Stomach (tissue), 9 donors: ENCODE results near the gene FLT1. TPM values are rescaled to one million over a fixed set of nuclear protein-coding genes. Genes with fewer than 3 reads are reported as not detected.

Experiments used
- DNase-seq, 2 donors: peaks; one replicate each; pipeline versions ENCODE4 v3.0.0 to v3.0.0-alpha.2; 2013 to 2019
- H3K27ac ChIP-seq, 5 donors: fragments of 200-600 bp in 4 of 5; sonication (generic) in 4 of 5; one replicate each; pipeline ENCODE4 v1.5.1; 2013 to 2019; ENCODE audit warnings: mild to moderate bottlenecking in 1 of 5, moderate library complexity in 1 of 5
- H3K27me3 ChIP-seq, 3 donors: fragments of 200-600 bp; sonication (generic); one replicate each; pipeline ENCODE4 v1.5.1; 2017 to 2019; ENCODE audit warnings: mixed run types in 1 of 3
- H3K36me3 ChIP-seq, 4 donors: fragments of 200-600 bp; sonication (generic); 1 replicate in 3 of 4; 2 replicates in 1 of 4; pipeline ENCODE4 v1.5.1; 2016 to 2019
- H3K4me1 ChIP-seq, 4 donors: fragments of 200-600 bp; sonication (generic); one replicate each; pipeline ENCODE4 v1.5.1; 2016 to 2019
- H3K4me3 ChIP-seq, 4 donors: fragments of 200-600 bp; sonication (generic) in 3 of 4; one replicate each; pipeline ENCODE4 v1.5.1; 2016 to 2019; ENCODE audit warnings: mild to moderate bottlenecking in 1 of 4
- H3K9me3 ChIP-seq, 4 donors: fragments of 200-600 bp; sonication (generic); one replicate each; pipeline ENCODE4 v1.5.1; 2016 to 2019
- EP300 ChIP-seq: sonication (generic); formaldehyde crosslinking; IDR thresholded peaks from one replicate; pipeline ENCODE4 v1.6.1; 2017; ENCODE audit warnings: antibody characterized with exemption
- POLR2A ChIP-seq, 4 donors: fragments of 450-650 bp; IDR thresholded peaks; one replicate each; pipeline ENCODE4 v1.6.1; 2016; ENCODE audit warnings: antibody characterized with exemption in 4 of 4, control low read depth in 2 of 4, mild to moderate bottlenecking in 1 of 4, moderate library complexity in 1 of 4
- POLR2AphosphoS5 ChIP-seq, 3 donors: sonication (generic); formaldehyde crosslinking; IDR thresholded peaks; one replicate each; pipeline ENCODE4 v1.6.1; 2016; ENCODE audit warnings: antibody characterized with exemption in 3 of 3
- WGBS, 5 donors: extraction: QIAGEN DNeasy Blood & Tissue Kit in 3 of 5; methylation state at CpG; one replicate each; pipeline versions ENCODE4 v1.1.5 to v1.1.7; 2013 to 2018; 5-methylcytosine and 5-hydroxymethylcytosine counted together
- intact Hi-C: fragments of 100-400 bp; cut with DNase I; formaldehyde crosslinking; loops from one replicate; pipeline ENCODE4 v1.15.1; 2023; ENCODE audit warnings: low total_unique reads
- polyA plus RNA-seq, 3 donors: library from polyadenylated mRNA; stranded (reverse); fragments of 200-250 nt; gene quantifications; one replicate each; pipeline ENCODE4 v1.2.3, GENCODE V29; 2013
- total RNA-seq, 5 donors: library from RNA; depleted of rRNA; stranded (reverse); fragments of >200 nt; gene quantifications; one replicate each; pipeline versions ENCODE4 v1.1.0 to v1.2.3, GENCODE V29; 2014 to 2016
- TF ChIP-seq, protein P1 (sequence below), 7 experiments: fragments of 450-650 bp in 4 of 7; fragments of 200-600 bp in 3 of 7; sonication (generic) in 3 of 7; IDR thresholded peaks; one replicate each; pipeline ENCODE4 v1.5.1; 2016 to 2019; ENCODE audit warnings: antibody characterized with exemption in 7 of 7, control low read depth in 2 of 7, mild to moderate bottlenecking in 1 of 7
- donor health status: healthy with polysubstance abuse.
- donor health status: Bipolar disorder and iron deficiency.
- donor health status: healthy.

Gene FLT1
- total and polyA plus RNA-seq, 8 donors: 1.00 to 41.9 (median 3.6) TPM; not detected in 1

DNA sequence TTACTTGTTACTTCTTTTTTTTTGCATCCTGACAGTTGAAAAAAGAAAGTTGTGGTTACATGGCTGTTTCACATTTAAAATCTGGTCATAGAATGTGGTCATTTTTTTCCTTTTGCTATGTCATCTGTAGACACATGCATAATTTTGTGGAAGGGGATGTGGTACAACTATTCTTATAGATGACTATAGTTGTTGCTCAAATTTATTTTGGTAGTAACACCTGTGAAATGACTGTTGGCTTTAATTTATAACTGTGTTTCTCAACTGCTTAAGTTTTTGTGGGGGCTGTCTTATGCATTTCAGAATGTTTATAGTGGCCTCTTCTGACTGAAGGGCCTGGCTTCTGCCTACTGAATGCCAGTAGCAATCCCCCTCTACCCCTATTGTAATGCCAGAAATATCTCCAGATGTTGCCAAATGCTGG is 226.1 kb downstream of the FLT1 start:
- H3K4me1 ChIP-seq: no peaks in the 10 kb centered on the region
- DNase-seq: peak in 1 of 2 donors; percentile 28
- H3K27ac ChIP-seq: no peak overlapping the region
- no peak overlapping the region for H3K4me3 ChIP-seq
- no peaks in the 10 kb centered on the region for H3K9me3 ChIP-seq
- peaks cover 8 to 77% (median 63%) of the 10 kb centered on the region in 4 donors for H3K36me3 ChIP-seq
- TF ChIP-seq POLR2AphosphoS5 (IDR thresholded peaks at IDR 0.05) (no peak), POLR2A (IDR thresholded peaks at IDR 0.05) (no peak), EP300 (no peak)
- TF ChIP-seq, protein P1, sequence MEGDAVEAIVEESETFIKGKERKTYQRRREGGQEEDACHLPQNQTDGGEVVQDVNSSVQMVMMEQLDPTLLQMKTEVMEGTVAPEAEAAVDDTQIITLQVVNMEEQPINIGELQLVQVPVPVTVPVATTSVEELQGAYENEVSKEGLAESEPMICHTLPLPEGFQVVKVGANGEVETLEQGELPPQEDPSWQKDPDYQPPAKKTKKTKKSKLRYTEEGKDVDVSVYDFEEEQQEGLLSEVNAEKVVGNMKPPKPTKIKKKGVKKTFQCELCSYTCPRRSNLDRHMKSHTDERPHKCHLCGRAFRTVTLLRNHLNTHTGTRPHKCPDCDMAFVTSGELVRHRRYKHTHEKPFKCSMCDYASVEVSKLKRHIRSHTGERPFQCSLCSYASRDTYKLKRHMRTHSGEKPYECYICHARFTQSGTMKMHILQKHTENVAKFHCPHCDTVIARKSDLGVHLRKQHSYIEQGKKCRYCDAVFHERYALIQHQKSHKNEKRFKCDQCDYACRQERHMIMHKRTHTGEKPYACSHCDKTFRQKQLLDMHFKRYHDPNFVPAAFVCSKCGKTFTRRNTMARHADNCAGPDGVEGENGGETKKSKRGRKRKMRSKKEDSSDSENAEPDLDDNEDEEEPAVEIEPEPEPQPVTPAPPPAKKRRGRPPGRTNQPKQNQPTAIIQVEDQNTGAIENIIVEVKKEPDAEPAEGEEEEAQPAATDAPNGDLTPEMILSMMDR (IDR thresholded peaks at IDR 0.05): no peak
- intact Hi-C loops: no loop called here
- H3K27me3 ChIP-seq: no peaks in the 10 kb centered on the region

DNA sequence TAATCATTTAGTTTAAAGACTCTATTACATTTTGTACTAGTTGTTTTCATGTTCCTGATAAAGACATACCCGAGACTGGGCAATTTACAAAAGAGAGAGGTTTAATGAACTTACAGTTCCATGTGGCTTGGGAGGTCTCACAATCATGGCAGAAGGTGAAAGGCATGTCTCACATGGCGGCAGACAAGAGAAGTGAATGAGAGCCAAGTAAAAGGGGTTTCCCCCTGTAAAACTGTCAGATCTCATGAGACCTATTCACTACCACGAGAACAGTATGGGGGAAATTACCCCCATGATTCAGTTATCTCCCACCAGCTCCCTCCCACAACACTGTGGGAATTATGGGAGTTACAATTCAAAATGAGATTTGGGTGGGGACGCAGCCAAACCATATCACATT is 227.4 kb downstream of the FLT1 start:
- Histone ChIP-seq H3K4me3 (no peak overlapping the region), H3K27ac (no peak overlapping the region), H3K36me3 (peaks cover 8 to 73% (median 62%) of the 10 kb centered on the region in 4 donors), H3K9me3 (no peaks in the 10 kb centered on the region), H3K4me1 (no peaks in the 10 kb centered on the region), H3K27me3 (no peaks in the 10 kb centered on the region)
- no peak for DNase-seq
- 93 to 97% (median 93%) methylated on average over 4 of the region's 4 CpGs for WGBS, 5 donors
- no peak for TF ChIP-seq EP300
- TF ChIP-seq POLR2A (IDR thresholded peaks at IDR 0.05): no peak
- TF ChIP-seq, protein P1 (IDR thresholded peaks at IDR 0.05): no peak
- no peak for TF ChIP-seq POLR2AphosphoS5 (IDR thresholded peaks at IDR 0.05)
- intact Hi-C loops: no loop called here

DNA sequence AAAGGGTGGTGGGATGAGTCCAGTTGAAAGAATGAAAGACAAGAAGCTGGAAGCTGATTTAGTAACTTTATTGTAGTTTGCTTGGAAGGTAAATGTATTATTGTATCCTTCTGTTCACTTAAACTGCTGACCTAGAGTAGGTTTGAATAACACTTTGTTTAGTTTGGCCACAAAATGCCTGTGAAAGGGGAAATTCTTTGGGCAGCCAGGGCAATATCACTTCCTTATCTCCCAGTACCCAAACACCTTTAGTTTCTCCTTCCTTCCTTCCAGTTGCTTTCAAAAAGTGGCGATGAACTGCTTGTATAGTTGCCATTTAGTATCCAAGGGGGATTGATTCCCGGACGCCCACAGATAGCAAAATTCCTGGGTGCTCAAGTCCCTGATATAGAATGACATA is 236.5 kb downstream of the FLT1 start:
- Histone ChIP-seq H3K27me3 (no peaks in the 10 kb centered on the region), H3K4me3 (no peak overlapping the region), H3K27ac (peak overlapping the region in 2 of 5 donors; percentile 16 to 41), H3K4me1 (peaks cover 0 to 13% (median 6%) of the 10 kb centered on the region in 4 donors), H3K9me3 (no peaks in the 10 kb centered on the region), H3K36me3 (peaks cover 14 to 66% (median 57%) of the 10 kb centered on the region in 4 donors)
- peak in 1 of 2 donors; percentile 23 for DNase-seq
- intact Hi-C loops: no loop called here
- 32 to 71% (median 44%) methylated on average over 3 of the region's 3 CpGs for WGBS, 5 donors
- TF ChIP-seq EP300: no peak
- peak in 1 of 3 donors; percentile 33 for TF ChIP-seq POLR2AphosphoS5 (IDR thresholded peaks at IDR 0.05)
- TF ChIP-seq POLR2A (IDR thresholded peaks at IDR 0.05): no peak

DNA sequence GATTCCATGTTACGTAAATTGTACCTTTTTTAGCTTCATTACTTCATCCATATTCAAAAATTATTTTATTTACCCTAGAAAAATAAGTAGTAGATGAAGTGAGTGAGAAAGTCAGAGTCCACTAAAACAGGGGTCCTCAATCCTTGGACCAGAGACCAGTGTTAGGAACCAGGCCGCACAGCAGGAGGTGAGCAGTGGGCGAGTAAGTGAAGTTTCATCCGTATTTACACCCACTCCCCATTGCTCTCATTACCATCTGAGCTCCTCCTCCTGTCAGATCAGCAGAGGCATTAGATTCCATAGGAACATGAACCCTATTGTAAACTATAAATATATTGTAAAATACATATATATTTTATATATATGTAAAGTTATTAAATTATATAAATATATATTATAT is 237.6 kb downstream of the FLT1 start:
- no peaks in the 10 kb centered on the region for H3K9me3 ChIP-seq
- TF ChIP-seq POLR2A (IDR thresholded peaks at IDR 0.05) (no peak), POLR2AphosphoS5 (IDR thresholded peaks at IDR 0.05) (no peak), EP300 (no peak)
- TF ChIP-seq, protein P1 (IDR thresholded peaks at IDR 0.05): no peak
- intact Hi-C loops: no loop called here
- peaks cover 14 to 56% (median 47%) of the 10 kb centered on the region in 4 donors for H3K36me3 ChIP-seq
- no peak overlapping the region for H3K4me3 ChIP-seq
- peaks cover 0 to 13% (median 6%) of the 10 kb centered on the region in 4 donors for H3K4me1 ChIP-seq
- no peaks in the 10 kb centered on the region for H3K27me3 ChIP-seq
- no peak for DNase-seq
- H3K27ac ChIP-seq: no peak overlapping the region
- 93 to 99% (median 98%) methylated on average over 4 of the region's 4 CpGs for WGBS, 5 donors

DNA sequence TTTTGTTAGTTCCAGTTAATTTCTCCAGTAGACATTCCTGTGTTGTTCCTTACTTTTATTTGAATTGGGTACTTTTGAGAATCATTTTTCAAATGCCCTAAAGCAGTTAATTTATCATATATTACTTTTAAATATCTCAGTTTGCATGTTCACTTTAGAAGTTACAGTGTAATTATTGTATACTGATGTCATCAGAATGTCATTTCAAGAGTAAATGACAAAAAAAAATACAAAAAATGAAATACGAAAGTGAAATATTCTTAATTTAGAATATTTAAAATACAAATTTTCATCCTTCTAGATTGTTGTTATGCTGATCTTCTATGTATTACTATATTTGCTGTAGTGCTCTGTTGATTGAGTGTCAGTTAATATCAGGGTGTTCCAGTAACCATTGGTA is 242.4 kb downstream of the FLT1 start:
- Histone ChIP-seq H3K4me1 (no peaks in the 10 kb centered on the region), H3K9me3 (no peaks in the 10 kb centered on the region), H3K27ac (no peak overlapping the region), H3K27me3 (no peaks in the 10 kb centered on the region), H3K4me3 (no peak overlapping the region), H3K36me3 (peaks cover 10 to 28% (median 20%) of the 10 kb centered on the region in 4 donors)
- intact Hi-C loops: no loop called here
- TF ChIP-seq EP300 (no peak), POLR2A (IDR thresholded peaks at IDR 0.05) (no peak), POLR2AphosphoS5 (IDR thresholded peaks at IDR 0.05) (no peak)
- TF ChIP-seq, protein P1 (IDR thresholded peaks at IDR 0.05): no peak
- WGBS, 5 donors: 91 to 100% (median 94%) methylated on average over 1 of the region's 1 CpG
- no peak for DNase-seq
